Calu3 (cell line): ENCODE results near the gene TRRAP. TPM values are rescaled to one million over a fixed set of nuclear protein-coding genes. Genes with fewer than 3 reads are reported as not detected.

Source experiments
- BruUV-seq: library from RNA; stranded (reverse); fragments of 400-500 nt; replicated peaks from 2 replicates; lab custom pipeline; 2021; lab: Mats Ljungman, UMichigan
- CTCF ChIA-PET: fragments of 300-600 bp; sonication (Branson Sonifier 250); formaldehyde crosslinking; loops from one replicate; lab custom pipeline; 2022; ENCODE audit warnings: antibody characterized with exemption; lab: Charles Lee
- DNase-seq: peaks from one replicate; pipeline ENCODE4 v3.0.0; 2022
- H3K27ac Mint-ChIP-seq: one replicate; pipeline ENCODE4 v1.8.0; 2022; ENCODE audit warnings: mixed read lengths; ENCODE audit not compliant: unreplicated experiment
- H3K27me3 Mint-ChIP-seq: one replicate; pipeline ENCODE4 v1.8.0; 2022; ENCODE audit warnings: mixed read lengths; ENCODE audit not compliant: unreplicated experiment
- H3K36me3 Mint-ChIP-seq: one replicate; pipeline ENCODE4 v1.8.0; 2022; ENCODE audit warnings: mild to moderate bottlenecking, moderate library complexity, mixed read lengths; ENCODE audit not compliant: insufficient read depth, unreplicated experiment
- H3K4me1 Mint-ChIP-seq: one replicate; pipeline ENCODE4 v1.8.0; 2022; ENCODE audit warnings: mild to moderate bottlenecking, low read depth, mixed read lengths; ENCODE audit not compliant: unreplicated experiment
- H3K4me3 Mint-ChIP-seq: one replicate; pipeline ENCODE4 v1.8.0; 2022; ENCODE audit warnings: mild to moderate bottlenecking, low read depth, moderate library complexity, mixed read lengths; ENCODE audit not compliant: unreplicated experiment
- H3K9me3 Mint-ChIP-seq: one replicate; pipeline ENCODE4 v1.8.0; 2022; ENCODE audit warnings: low read depth, mixed read lengths; ENCODE audit not compliant: unreplicated experiment
- CTCF ChIP-seq: fragments of 200-600 bp; IDR thresholded peaks from one replicate; pipeline ENCODE4 v1.8.0; 2022; ENCODE audit warnings: antibody characterized with exemption; ENCODE audit not compliant: unreplicated experiment
- intact Hi-C: fragments of 100-400 bp; cut with micrococcal nuclease; formaldehyde crosslinking; loops from one replicate; pipeline ENCODE4 v1.10.0; 2022; ENCODE audit not compliant: unreplicated experiment
- total RNA-seq: library from RNA; stranded (reverse); gene quantifications from 2 replicates; pipeline ENCODE4 v1.2.3, GENCODE V29; 2022

TRRAP gene
- total RNA-seq, 1 experiment from 2014 or later, result 30.9 TPM

GRCh38 chr7:98884416-98884815 lies 6.1 kb downstream of the TRRAP start:
- no peak for TF ChIP-seq CTCF
- CTCF ChIA-PET, result no interaction called here
- H3K9me3 Mint-ChIP-seq, result no peaks in the 10 kb centered on the region

GRCh38 chr7:98887038-98887437 lies 8.7 kb downstream of the TRRAP start:
- BruUV-seq, result no TSS peak

More at GRCh38 chr7:98884416-98884815, 6.1 kb downstream of the TRRAP start:
- intact Hi-C loops, result no loop called here
- H3K4me3 Mint-ChIP-seq, result no peak overlapping the region
- no peak overlapping the region for H3K27ac Mint-ChIP-seq
- no peaks in the 10 kb centered on the region for H3K27me3 Mint-ChIP-seq
- no peak for DNase-seq
- BruUV-seq, result no TSS peak
- peaks cover 21% of the 10 kb centered on the region for H3K36me3 Mint-ChIP-seq
- no peaks in the 10 kb centered on the region for H3K4me1 Mint-ChIP-seq

GRCh38 chr7:98892609-98893008 lies 14.3 kb downstream of the TRRAP start:
- H3K27me3 Mint-ChIP-seq, result no peaks in the 10 kb centered on the region
- peaks cover 23% of the 10 kb centered on the region for H3K36me3 Mint-ChIP-seq
- no peak for TF ChIP-seq CTCF
- no peak overlapping the region for H3K4me3 Mint-ChIP-seq
- no peak for DNase-seq
- BruUV-seq, result no TSS peak
- intact Hi-C loops, result no loop called here
- no peaks in the 10 kb centered on the region for H3K9me3 Mint-ChIP-seq
- no peak overlapping the region for H3K27ac Mint-ChIP-seq
- no peaks in the 10 kb centered on the region for H3K4me1 Mint-ChIP-seq
- CTCF ChIA-PET, result no interaction called here

More at GRCh38 chr7:98887038-98887437, 8.7 kb downstream of the TRRAP start:
- no peak for TF ChIP-seq CTCF
- CTCF ChIA-PET, result no interaction called here
- intact Hi-C loops, result no loop called here
- no peak for DNase-seq
- Mint-ChIP-seq H3K27ac (no peak overlapping the region), H3K27me3 (no peaks in the 10 kb centered on the region), H3K4me3 (no peak overlapping the region), H3K4me1 (no peaks in the 10 kb centered on the region), H3K9me3 (no peaks in the 10 kb centered on the region), H3K36me3 (peaks cover 18% of the 10 kb centered on the region)

GRCh38 chr7:98899816-98900215 lies 21.5 kb downstream of the TRRAP start:
- H3K36me3 Mint-ChIP-seq, result peaks cover 28% of the 10 kb centered on the region
- BruUV-seq, result no TSS peak
- no peak overlapping the region for H3K4me3 Mint-ChIP-seq
- H3K4me1 Mint-ChIP-seq, result no peaks in the 10 kb centered on the region
- intact Hi-C loops, result no loop called here
- CTCF ChIA-PET, result no interaction called here
- H3K9me3 Mint-ChIP-seq, result no peaks in the 10 kb centered on the region
- DNase-seq, result no peak
- TF ChIP-seq CTCF, result no peak
- H3K27ac Mint-ChIP-seq, result no peak overlapping the region
- no peaks in the 10 kb centered on the region for H3K27me3 Mint-ChIP-seq
